ENCODE data around the gene DOK7. TPM values are rescaled to one million over a fixed set of nuclear protein-coding genes. Genes with fewer than 3 reads are reported as not detected.

The DOK7 gene
- total RNA-seq, 1 donor from 2014 or later = 33.5 TPM

GRCh38 chr4:3423952-3424351, 39.2 kb upstream of the DOK7 start:
- no peak overlapping the region for H3K27ac ChIP-seq
- no peaks in the 10 kb centered on the region for H3K9me3 ChIP-seq
- TF ChIP-seq CTCF (IDR thresholded peaks at IDR 0.05) = no peak
- H3K36me3 ChIP-seq = peaks cover 12 to 28% of the 10 kb centered on the region in 2 donors
- no peaks in the 10 kb centered on the region for H3K4me1 ChIP-seq
- H3K27me3 ChIP-seq = no peaks in the 10 kb centered on the region
- no peak for DNase-seq (ENCODE audit: low spot score in 2 of 2)
- H3K4me3 ChIP-seq = no peak overlapping the region
- intact Hi-C loops (cut with DNase I) = no loop called here

- DNase-seq (ENCODE audit: low spot score in 2 of 2) = no peak
- H3K27me3 ChIP-seq = no peaks in the 10 kb centered on the region
- peaks cover 12 to 28% of the 10 kb centered on the region in 2 donors for H3K36me3 ChIP-seq
- no peak for TF ChIP-seq CTCF (IDR thresholded peaks at IDR 0.05)
- no peak overlapping the region for H3K4me3 ChIP-seq
- intact Hi-C loops (cut with DNase I) = no loop called here
- H3K27ac ChIP-seq = no peak overlapping the region
- H3K9me3 ChIP-seq = no peaks in the 10 kb centered on the region
- no peaks in the 10 kb centered on the region for H3K4me1 ChIP-seq
These were observed 38.5 kb upstream of the DOK7 start for GRCh38 chr4:3424522-3425095.

DNA sequence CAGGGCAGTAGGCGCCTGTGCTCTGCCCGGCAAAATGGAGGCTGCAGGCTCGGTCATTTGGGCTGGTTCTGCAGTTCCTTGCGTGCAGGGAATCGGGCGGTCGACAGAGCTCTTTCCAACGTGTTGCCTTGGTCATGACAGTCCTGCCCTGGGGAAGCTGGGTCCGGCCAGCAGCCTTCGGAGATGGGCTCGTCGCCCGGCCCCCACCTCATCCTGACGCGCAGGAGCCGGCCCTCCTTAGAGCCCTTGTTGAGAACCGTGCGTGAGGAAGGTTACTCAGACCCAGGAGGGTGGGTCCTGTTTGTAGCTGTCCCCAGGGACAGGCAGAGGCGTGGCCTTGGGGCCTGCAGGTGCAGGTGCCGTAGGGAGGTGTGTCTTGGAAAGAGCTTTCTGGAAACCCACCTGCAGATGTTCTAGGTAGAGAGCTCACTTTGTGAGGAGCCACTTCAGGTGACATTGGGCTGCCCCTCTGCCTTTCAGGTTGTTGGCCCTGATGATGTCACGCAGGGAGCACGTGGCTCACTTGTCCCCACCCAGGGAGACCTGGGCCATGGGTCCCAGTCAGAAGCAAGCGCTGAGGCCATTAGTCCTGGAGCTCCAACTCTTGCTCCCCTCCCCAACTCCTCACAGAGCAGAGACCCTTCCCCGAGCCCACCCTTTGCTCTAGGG, 36.5 kb upstream of the DOK7 start:
- no peak overlapping the region for H3K27ac ChIP-seq
- no peaks in the 10 kb centered on the region for H3K4me1 ChIP-seq
- no peak for TF ChIP-seq CTCF (IDR thresholded peaks at IDR 0.05)
- H3K9me3 ChIP-seq = no peaks in the 10 kb centered on the region
- intact Hi-C loops (cut with DNase I) = no loop called here
- H3K36me3 ChIP-seq = peaks cover 12 to 36% of the 10 kb centered on the region in 2 donors
- H3K4me3 ChIP-seq = no peak overlapping the region
- DNase-seq (ENCODE audit: low spot score in 2 of 2) = no peak
- no peaks in the 10 kb centered on the region for H3K27me3 ChIP-seq

DNA sequence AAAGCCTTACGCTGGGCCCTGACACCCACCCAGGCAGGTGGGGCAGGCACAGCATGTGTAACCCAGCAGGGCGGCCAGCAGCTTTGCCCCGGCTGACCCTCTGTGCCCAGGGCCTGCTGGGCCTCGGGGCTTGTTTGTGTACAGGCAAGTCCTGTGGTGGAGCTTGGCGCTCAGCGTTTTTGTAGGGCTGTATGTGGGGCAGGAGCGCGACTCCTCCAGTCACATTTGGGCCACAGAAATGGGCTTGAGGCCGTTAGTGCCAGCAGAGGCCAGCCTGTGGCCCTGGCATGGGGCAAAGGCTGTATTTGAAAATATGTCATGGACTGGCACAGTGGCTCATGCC, 36.0 kb upstream of the DOK7 start:
- no peaks in the 10 kb centered on the region for H3K9me3 ChIP-seq
- peaks cover 12 to 32% of the 10 kb centered on the region in 2 donors for H3K36me3 ChIP-seq
- no peaks in the 10 kb centered on the region for H3K4me1 ChIP-seq
- no peak overlapping the region for H3K27ac ChIP-seq
- no peak overlapping the region for H3K4me3 ChIP-seq
- no peaks in the 10 kb centered on the region for H3K27me3 ChIP-seq
- DNase-seq (ENCODE audit: low spot score in 2 of 2) = no peak
- intact Hi-C loops (cut with DNase I) = no loop called here
- no peak for TF ChIP-seq CTCF (IDR thresholded peaks at IDR 0.05)

- no peak for DNase-seq (ENCODE audit: low spot score in 2 of 2)
- intact Hi-C loops (cut with DNase I) = no loop called here
- H3K36me3 ChIP-seq = peaks cover 6 to 24% of the 10 kb centered on the region in 2 donors
- no peaks in the 10 kb centered on the region for H3K9me3 ChIP-seq
- no peak for TF ChIP-seq CTCF (IDR thresholded peaks at IDR 0.05)
- H3K27me3 ChIP-seq = no peaks in the 10 kb centered on the region
- no peak overlapping the region for H3K27ac ChIP-seq
- H3K4me1 ChIP-seq = no peaks in the 10 kb centered on the region
- H3K4me3 ChIP-seq = no peak overlapping the region
These were observed 35.2 kb upstream of the DOK7 start for GRCh38 chr4:3427706-3428446.

Measured in ascending aorta (tissue), 2 donors.